HG03196 (cell line): ENCODE measurements around the gene EXT2.

Experiments
- ATAC-seq: cut with Tn5 transposase; IDR thresholded peaks from one replicate; pipeline ENCODE4 v1.9.1; 2021; ENCODE audit not compliant: unreplicated experiment

Gene EXT2

DNA sequence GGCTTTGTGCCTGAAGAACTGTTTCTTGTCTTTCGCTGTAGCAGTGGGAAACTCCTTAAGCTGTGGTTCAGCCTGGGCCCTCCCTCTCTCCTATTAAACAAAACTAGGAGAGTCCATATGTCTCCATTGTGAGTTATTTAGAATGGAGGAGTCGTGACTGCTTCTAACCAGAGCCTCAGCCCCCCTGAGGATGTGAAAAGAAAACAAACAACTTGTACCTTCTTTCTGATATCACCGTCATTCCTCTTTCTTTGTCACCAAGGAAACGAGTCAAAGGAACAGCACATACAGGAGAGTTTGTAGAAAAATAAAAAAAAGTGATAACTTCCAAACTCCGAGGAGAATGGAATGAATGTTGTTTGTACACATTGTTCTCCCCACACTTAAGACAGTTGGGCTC is 11.6 kb upstream of the EXT2 start:
- ATAC-seq: no peak

DNA sequence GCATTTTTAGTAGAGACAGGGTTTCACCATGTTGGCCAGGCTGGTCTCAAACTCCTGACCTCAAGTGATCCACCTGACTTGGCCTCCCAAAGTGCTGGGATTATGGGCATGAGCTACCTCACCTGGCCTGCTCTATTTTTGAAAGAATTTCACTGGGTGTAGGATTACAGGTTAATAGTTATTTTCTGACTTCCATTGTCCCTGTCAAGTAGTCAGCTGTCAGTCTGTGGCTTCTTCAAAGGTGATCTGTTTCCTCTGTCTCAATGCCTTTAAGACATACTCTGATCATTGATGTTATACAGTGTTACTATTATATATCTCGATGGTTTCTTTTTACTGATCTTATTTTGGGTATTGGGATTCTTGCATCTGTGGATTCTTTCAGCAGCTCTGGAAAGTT is 10.1 kb upstream of the EXT2 start:
- ATAC-seq: no peak

DNA sequence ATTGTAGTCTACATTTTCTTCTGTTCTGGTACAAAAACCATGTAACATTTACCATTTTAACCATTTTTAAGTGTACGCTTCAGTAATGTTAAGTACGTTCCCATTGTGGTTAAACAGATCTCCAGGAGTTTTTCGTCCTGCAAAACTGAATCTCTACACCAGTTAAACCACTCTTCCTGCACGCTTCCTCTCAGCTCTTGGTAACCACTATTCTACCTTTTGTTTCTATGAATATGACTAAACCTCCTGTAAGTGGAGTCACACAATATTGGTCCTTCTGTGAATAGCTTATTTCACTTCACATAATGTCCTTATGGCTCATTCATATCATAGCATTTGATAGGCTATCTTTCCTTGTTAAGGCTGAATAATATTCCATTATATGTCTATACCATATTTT is 7.1 kb upstream of the EXT2 start:
- no peak for ATAC-seq

DNA sequence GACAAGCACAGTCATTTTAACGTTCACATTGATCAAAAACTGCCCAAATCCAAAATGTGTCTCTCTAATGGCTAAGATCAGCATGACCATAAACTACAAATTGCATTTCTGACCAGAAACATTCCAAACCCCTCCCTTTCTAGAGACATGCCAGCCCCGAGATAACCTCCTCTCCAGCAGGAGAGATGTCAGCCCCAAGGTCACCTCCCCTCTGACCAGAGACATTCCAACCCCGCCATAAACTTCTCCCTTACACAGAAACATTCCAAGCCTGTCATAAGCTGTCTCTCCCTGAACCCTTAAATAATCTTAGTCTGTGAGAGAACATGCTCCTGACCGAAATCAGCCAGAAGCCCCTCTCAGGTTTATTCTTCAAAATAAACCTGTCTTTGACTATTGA is 6.6 kb upstream of the EXT2 start:
- ATAC-seq: no peak

DNA sequence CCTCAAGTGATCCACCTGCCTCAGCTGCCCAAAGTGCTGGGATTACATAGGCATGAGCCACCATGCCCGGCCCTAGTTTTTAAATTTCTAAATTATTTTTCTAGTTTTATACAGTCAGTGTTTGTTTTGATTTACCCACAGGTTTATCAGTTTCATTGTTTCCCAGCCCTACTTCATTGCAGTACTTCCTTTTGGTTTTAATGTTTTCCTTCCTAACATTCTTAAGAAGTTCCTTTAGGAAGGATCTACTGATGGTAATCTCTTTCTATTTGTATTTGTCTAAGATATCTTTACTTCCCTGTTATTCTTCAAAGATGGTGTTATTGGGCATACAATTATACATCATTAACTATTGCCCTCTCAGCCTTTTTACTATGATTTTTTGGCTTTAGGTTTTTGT is 4.9 kb upstream of the EXT2 start:
- ATAC-seq: no peak

DNA sequence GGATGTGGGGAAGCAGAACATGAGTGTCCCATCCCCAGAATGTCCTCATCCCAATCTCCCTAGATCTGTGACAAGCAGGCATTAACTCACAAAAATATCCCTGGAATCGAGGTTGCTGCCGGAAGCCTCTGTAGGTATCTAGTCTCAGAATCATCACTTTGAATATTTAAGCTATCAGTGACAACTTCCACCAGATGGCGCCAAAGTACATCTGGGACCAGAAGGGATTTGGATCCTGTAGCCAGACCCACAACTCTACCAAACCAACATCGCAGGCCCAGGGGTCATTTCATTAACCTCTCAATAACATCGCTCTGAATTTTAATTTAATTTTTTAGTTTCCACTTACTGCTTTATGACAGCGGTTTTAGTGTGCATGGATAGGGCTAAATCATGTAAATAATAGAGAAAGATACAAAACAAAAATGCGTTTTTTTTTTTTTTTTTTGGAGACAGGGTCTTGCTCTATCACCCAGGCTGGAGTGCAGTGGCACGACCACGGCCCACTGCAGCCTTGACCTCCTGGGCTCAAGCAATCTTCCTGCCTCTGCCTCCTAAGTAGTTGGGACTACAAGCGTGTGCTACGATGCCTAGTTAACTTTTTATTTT is 1.1 kb upstream of the EXT2 start:
- no peak for ATAC-seq

DNA sequence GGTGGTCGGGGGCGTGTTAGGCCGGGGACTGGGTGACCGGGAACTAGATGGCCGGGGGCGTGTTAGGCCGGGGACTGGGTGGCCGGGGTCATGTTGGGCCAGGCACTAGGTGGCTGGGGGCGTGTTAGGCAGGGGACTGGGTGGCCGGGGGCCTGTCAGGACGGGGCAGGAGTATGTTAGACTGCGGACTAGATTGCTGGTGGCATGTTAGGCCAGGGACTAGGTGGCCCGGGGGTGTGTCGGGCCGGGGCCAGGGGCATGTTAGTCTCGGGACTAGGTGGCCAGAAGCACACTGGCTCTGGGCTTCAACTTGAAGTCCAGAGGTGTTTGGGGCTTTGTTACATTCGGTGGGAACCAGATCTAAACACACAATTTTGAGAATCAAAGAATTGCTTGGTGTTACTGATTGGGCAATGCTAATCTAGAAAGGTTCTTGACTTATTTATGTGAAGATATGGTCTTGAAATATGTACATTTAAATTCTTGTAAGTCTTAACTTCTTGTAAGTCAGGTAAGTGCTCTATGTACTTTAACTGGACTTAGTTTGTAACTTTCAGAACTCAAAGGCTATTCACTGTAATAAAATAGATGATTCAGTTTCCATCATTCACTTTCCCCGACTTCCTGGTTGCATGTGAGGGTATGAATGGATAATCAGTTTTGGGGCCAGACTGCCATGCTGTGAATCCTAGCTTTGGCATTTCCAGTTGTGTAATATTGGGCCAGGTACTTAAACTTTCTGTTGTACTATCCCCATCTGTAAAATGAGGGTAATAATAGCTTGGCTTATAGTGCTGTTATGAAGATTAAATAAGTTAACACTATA is 1.1 kb downstream of the EXT2 start:
- peak; percentile 7 for ATAC-seq

DNA sequence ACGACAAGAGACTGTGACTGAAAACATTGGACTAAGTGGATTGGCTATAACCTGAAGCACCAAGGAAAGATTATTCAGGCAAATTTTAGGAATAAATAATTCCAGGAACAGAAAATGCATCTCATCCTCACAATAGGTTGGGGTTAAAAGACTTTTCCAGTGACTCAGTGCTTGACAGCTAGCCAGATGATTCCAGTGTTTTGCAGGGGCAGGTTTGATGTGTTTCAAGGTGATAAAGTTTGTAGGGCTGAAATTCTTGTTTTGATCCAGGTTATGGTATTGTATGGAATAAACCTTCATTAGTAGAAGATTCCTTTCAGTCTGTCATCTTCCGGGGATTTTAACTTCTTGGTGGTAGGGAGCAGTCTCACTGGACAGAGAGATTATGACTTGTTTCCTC is 2.3 kb downstream of the EXT2 start:
- no peak for ATAC-seq

DNA sequence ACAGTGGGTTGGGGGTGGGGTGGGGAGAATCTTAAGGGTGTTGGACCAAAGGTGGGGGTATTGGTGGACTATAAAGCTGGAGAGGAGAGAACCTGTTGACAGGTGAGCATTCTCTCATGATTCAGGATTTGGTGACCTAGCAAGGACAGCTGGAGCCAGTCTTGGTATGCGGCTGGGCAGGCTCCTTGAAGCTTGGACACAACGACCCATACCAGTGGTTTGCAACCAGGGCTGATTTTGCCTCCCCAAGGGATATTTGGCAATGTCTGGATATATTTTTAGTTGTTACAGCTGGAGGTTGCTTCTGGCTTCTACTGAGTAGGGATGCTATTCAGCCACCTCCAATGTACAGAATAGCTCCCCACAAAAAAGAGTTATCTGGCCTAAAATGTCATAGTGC is 5.6 kb downstream of the EXT2 start:
- ATAC-seq: no peak

DNA sequence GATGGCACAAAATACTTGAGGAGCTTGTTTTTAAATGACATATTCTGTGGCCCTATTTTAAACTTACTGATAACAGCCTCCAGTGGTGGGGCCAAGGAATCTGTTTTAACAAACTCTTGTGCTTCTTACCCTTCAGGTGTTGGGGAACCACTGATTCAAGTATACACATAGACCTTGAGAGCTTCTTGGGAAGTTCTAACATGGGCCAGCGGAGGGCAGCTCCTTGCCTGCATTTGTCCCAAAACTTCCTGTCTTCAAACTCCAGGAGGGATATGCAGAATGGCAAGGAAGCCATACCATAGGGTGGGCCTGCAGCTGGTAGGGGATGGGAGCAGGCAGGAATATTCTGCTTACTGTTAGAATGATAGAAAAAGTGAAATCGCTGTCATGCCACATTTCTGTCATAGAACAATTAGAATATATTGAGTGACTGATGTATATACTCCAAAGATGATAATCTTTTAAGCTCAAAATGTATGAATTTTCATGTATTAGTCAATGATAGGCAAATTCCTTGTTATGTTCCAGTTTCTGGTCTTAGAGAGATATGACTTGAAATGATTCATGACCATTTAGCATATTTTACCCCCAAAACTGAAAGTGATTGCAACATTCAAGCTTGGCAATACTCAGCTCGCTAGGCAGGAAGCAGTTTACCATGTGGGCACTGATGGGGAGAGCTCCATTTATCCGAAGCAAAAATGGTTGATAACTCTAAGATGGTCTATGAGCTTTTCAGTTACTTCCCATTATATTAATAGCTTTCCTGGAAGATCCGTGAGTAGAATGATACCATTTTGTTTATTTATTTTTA is 9.2 kb downstream of the EXT2 start:
- no peak for ATAC-seq

DNA sequence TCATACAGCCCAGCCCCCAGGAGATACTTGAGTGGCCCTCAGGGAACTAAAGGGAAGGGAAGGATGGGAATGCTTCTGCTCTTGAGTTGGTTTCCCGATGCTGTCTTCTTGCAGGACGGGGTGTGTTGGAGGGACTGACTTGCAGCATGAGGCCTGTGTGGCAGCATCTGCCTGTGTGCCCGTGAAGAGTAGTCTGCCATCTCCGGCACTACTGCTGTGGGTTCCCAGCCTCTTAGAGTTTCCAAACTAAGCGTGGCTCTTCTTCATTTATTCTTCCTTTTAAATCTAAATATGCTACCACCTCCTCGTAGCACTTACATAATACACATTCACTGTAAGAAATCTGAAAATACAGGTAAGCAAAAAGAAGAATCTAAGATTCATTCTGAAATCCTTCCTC is 12.8 kb downstream of the EXT2 start:
- no peak for ATAC-seq

DNA sequence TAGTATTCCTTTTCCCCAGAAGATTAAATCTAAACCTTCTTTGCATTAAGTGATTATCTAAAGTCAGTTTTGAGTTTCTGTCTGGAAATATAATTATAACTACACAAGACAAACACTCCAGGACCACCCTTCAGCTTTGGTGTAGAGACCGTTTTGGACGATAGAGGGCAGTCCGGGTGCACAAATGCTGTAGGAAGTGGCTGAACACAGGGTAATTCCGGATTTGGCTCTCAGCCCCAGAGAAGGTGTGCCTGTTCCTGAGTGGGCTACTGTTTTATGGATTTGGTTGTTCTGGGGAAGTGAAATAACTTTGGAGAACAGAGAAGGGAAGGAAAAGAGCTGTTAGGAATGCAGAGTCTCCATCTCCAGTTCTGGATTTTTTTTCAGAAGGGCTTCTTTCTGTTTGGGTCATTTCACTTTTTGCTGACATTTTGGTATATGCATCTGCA is 14.8 kb downstream of the EXT2 start:
- peak; percentile 76 for ATAC-seq

DNA sequence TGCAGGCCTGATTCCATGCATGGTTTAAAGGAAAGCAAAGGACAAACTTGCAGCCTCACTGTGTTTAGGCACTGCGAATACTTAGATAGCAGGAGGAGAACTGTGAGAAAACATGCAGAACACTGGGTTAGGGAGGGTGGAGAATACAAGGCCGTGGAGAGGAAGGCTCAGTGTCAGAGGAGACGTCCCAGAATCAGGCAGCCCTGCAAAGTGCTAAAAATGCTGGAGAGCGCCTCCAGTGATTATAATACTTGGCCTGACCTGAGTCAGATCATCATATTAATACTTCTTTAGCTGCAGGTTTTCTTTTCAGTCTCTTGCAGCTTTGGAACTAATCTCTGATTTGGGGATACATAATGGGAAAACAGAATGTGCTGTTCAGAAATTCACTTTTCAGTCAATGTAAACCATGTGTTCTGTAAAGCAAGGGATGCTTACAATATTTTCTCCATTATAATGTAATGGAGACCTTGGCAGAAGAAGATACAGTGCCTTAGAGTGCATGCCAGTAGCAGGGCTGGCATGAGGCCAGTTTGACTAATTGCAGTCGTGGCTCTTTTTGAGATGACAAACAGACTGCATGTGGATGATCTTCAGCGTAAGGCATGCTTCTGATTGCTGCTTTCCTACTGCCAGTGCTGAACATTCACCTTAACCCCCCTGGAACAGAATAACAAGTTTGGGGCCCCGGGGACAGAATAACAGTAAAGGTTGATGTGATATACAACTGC is 16.8 kb downstream of the EXT2 start:
- no peak for ATAC-seq

DNA sequence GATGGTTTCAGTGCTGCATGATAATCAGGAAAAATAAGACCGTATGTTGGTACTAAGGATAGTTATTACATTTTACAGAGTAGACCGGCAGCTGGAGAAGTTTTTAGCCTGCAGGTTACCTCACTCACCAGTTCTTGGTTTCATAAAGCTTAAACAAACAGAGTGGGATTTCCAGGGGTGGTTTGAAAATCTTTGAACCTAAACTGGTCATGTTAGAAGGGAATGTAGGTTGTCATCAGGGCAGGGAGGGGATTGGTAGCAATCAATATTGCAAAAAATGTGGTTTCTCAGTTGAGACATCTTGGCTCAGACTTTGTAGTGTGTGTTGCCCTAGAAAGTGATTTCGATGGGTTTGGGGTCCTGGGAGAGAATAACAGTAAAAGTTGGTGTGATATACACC is 17.5 kb downstream of the EXT2 start:
- ATAC-seq: no peak

DNA sequence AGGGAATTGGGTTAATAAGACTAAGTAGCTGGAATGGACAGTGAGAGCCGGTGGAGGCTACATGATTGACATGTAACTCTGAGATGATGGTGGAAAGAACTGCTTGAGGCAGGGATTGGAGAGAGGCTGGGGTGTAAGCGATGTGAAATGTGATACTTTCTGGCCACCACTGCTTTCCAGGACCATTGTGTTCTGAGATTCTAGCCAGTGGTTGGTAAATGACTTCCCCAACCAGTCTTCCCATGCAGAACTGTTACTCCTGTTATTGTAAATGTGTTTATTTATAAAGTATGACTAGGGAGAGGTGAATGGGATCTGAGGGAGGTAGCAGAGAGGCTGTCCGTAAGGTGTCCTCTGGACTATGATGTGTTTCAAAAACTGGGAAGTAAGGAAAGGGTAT is 18.1 kb downstream of the EXT2 start:
- ATAC-seq: no peak

DNA sequence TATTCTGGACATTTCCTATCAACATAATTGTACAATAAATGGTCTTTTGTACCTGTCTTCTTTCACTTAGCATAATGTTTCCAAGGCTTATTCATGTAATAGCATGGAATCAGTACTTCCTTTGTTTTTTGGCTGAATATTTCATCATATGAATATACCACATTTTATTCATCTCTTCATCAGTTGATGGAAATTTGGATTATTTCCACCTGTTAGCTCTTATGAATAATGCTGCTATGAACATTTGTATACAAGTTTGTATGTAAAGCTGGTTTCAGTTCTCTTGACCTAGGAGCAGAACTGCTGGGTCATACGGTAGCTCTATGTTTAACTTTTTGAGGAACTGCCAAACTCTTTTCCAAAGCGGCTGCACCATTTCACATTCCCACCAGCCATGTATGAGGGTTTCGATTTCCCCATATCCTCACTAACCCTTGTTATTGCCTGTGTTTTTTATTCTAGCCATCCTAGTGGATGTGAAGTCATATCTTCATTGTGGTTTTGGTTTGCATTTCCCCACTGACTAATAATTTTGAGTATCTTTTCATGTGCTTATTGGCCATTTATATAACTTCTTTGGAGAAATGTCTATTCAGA is 20.9 kb downstream of the EXT2 start:
- ATAC-seq: no peak

DNA sequence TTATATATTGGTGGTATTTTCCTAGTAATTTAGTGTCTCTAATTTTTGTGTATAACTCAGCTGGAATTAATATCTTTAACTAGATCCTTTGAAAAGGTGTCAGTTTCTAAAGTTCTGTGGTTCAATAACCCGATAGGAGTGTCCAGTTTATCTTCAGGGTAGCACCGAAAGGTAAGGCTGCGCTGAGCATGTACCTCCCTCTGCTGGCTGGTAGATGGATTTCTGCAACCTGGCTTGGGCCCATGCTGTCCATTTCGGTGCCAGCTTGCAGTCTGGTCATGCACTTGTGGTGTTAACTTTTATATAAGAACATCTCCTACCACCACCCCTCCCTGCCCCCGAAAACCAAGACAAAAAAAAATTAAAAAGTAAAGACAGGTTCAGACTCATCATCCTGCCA is 24.7 kb downstream of the EXT2 start:
- ATAC-seq: no peak

DNA sequence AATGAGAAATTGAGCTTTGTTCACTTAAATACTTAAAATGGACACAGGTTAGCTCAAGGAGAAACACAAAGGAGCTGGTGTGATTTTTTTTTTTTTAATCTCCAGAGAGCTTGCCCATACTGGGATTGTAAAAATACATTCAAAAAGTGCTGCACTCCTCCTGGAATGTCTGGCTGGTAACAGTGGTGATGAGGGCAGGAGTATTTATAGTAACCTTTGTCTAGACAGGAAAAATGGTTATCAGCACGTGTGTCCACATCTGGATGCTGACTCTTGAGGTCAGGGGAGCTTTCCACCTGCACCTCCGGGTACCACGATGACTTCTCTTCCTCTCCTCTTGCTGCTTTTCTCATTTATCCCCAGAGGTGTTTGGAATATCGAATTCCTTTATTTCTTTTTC is 30.1 kb downstream of the EXT2 start:
- no peak for ATAC-seq

DNA sequence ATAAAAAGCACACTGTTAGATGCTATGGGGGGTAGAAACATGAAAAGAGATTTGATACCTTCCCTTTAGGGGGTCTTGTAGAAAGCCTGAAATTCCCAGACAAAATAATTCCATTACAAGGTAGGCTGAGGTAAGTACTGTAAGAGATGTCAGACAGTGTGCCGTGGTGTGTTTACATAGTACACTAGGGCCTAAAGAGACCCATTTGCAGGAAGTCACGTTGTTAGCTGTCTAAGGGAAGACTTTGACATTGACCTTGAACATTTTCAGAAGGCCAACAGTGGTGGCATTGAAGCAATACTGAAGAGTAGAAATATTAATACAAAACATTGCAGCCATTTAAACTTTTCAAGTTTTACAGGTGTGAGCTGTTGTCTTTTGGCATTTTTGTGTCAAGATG is 30.8 kb downstream of the EXT2 start:
- ATAC-seq: no peak

DNA sequence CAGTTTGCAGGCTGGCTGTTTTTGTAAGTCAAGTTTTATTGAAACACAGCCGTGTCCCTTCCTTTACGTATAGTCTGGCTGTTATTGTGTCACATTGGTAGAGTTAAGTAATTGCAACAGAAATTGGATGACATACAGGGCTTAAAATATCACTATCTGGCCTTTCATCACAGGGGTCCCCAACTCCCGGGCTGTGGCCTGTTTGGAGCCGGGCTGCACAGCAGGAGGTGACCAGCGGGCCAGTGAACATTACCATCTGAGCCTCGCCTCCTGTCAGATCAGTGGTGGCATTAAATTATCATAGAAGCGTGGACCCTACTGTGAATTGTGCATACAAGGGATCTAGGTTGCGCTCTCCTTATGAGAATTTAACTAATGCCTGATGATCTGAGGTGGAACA is 31.7 kb downstream of the EXT2 start:
- ATAC-seq: no peak

DNA sequence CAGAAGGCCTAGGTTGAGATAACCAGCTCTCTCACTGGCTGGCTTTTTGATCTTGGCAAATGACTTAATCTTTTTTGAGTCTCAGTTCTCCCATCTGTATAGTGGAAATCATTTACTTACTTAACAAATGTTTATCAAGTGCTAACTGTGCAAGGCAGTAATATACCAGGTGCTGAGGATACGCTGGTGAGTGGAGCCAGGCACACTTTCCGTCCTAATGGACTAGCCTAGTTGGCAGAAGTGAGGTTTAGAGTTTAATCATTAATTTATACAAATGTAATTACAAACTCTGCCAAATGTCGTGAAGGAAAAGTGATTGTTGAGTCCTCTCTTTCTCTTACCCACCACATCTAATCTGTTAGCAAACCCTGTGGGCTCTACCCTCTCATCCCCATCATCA is 33.3 kb downstream of the EXT2 start:
- ATAC-seq: no peak
